Activated B cell treated with CpG ODN at 0.5 μM for 24 hours (primary cell): ENCODE data around the gene TMEM134. TPM values are rescaled to one million over a fixed set of nuclear protein-coding genes. Genes with fewer than 3 reads are reported as not detected.

Experiments
- ATAC-seq: fragments of 200-7000 bp; cut with Tn5 transposase; one replicate; pipeline ENCODE4 v1.10.0; 2021; ENCODE audit warnings: low read depth, mild to moderate bottlenecking, moderate library complexity
- CTCF ChIA-PET: fragments of 350-600 bp; sonication (Branson Sonifier 250); formaldehyde crosslinking; loops from one replicate; lab custom pipeline; 2021; ENCODE audit warnings: antibody characterized with exemption; lab: Charles Lee
- POLR2A ChIA-PET: fragments of 350-600 bp; sonication (Branson Sonifier 250); formaldehyde crosslinking; loops from one replicate; lab custom pipeline; 2021; ENCODE audit warnings: antibody characterized with exemption; lab: Charles Lee
- DNase-seq: peaks from one replicate; pipeline ENCODE4 v3.0.0; 2022
- H3K27ac Mint-ChIP-seq: one replicate; pipeline ENCODE4 v1.8.0; 2020; ENCODE audit warnings: mixed read lengths
- H3K27me3 Mint-ChIP-seq: one replicate; pipeline ENCODE4 v1.8.0; 2021; ENCODE audit warnings: mixed read lengths
- H3K36me3 Mint-ChIP-seq: one replicate; pipeline ENCODE4 v1.8.0; 2021; ENCODE audit warnings: low read depth, mixed read lengths
- H3K4me1 Mint-ChIP-seq: one replicate; pipeline ENCODE4 v1.8.0; 2021; ENCODE audit warnings: mixed read lengths
- H3K4me3 Mint-ChIP-seq: one replicate; pipeline ENCODE4 v1.8.0; 2020; ENCODE audit warnings: mild to moderate bottlenecking, mixed read lengths
- H3K9me3 Mint-ChIP-seq: one replicate; pipeline ENCODE4 v1.8.0; 2020; ENCODE audit warnings: mixed read lengths
- intact Hi-C: fragments of 100-400 bp; cut with micrococcal nuclease; formaldehyde crosslinking; loops from one replicate; pipeline ENCODE4 v1.15.1; 2024
- total RNA-seq: library from RNA; stranded (reverse); gene quantifications from 2 replicates; pipeline ENCODE4 v1.2.3, GENCODE V29; 2022
- TF ChIP-seq, protein P1 (sequence below): fragments of 200-600 bp; IDR thresholded peaks from one replicate; pipeline ENCODE4 v1.8.0; 2022; ENCODE audit warnings: antibody characterized with exemption, mild to moderate bottlenecking

The TMEM134 gene
- total RNA-seq, 1 donor from 2014 or later = 83.5 TPM

DNA sequence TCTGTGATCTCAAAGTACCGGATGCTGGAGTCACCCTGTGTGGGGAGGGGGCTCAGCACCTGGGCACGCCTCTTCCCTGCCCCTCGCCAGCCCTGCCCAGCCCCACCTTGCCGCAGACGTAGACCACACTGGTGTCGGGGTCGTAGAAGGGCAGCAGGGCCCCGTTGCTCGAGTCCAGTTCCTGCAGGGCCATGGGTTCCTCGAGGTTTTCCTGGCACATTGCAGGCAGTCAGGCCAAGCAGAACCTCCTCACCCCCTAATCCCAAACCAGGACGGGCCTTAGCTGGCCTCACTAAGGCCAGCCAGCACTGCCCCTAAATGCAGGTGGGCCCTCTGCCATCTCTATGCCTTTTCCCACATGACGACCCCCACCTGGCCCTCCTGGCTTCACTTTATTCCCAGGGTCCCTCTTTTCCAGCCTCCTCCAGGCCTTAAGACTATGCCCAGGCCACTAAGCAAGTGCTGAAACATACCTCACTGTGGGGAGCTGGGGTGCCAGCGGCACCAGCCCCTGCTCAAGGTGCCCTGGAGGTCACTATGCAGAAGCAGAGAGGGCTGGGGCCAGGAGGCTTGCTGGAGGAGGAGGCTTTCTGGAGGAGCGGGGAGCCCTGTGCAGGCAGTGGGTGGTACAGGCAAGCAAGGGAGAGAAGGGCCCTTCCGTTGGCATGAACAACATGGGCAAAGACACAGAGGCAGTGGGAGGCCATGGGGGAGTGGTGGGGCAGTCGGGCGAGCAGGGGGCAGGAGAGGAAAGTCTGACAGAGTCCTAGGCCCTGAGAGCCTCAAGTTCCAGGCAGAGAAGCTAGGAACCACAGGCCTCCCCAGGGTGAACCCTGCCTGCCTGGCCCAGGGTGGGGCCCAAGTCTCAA, 28.6 kb downstream of the TMEM134 start:
- peak overlapping the region; percentile 58 for H3K4me3 Mint-ChIP-seq
- peaks cover 81% of the 10 kb centered on the region for H3K4me1 Mint-ChIP-seq
- no peaks in the 10 kb centered on the region for H3K9me3 Mint-ChIP-seq
- intact Hi-C loops = no loop called here
- ChIA-PET POLR2A (interaction anchor here (0.6 to 26.0 kb wide), 15 partner anchors 8 to 90 kb away, joined by 3 to 1417 read pairs (median 7); partner anchors contain the start of genes AIP, CABP4, CARNS1 and CLCF1), CTCF (interaction anchor here (1.1 kb wide), 1 partner anchor 39 kb away, joined by 3 read pairs; the partner anchor contains the start of gene PPP1CA)
- peaks cover 23% of the 10 kb centered on the region for H3K36me3 Mint-ChIP-seq
- TF ChIP-seq, protein P1, sequence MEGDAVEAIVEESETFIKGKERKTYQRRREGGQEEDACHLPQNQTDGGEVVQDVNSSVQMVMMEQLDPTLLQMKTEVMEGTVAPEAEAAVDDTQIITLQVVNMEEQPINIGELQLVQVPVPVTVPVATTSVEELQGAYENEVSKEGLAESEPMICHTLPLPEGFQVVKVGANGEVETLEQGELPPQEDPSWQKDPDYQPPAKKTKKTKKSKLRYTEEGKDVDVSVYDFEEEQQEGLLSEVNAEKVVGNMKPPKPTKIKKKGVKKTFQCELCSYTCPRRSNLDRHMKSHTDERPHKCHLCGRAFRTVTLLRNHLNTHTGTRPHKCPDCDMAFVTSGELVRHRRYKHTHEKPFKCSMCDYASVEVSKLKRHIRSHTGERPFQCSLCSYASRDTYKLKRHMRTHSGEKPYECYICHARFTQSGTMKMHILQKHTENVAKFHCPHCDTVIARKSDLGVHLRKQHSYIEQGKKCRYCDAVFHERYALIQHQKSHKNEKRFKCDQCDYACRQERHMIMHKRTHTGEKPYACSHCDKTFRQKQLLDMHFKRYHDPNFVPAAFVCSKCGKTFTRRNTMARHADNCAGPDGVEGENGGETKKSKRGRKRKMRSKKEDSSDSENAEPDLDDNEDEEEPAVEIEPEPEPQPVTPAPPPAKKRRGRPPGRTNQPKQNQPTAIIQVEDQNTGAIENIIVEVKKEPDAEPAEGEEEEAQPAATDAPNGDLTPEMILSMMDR = no peak
- DNase-seq = peak; percentile 39
- no peaks in the 10 kb centered on the region for H3K27me3 Mint-ChIP-seq
- ATAC-seq = peak; percentile 4
- H3K27ac Mint-ChIP-seq = peak overlapping the region; percentile 88

DNA sequence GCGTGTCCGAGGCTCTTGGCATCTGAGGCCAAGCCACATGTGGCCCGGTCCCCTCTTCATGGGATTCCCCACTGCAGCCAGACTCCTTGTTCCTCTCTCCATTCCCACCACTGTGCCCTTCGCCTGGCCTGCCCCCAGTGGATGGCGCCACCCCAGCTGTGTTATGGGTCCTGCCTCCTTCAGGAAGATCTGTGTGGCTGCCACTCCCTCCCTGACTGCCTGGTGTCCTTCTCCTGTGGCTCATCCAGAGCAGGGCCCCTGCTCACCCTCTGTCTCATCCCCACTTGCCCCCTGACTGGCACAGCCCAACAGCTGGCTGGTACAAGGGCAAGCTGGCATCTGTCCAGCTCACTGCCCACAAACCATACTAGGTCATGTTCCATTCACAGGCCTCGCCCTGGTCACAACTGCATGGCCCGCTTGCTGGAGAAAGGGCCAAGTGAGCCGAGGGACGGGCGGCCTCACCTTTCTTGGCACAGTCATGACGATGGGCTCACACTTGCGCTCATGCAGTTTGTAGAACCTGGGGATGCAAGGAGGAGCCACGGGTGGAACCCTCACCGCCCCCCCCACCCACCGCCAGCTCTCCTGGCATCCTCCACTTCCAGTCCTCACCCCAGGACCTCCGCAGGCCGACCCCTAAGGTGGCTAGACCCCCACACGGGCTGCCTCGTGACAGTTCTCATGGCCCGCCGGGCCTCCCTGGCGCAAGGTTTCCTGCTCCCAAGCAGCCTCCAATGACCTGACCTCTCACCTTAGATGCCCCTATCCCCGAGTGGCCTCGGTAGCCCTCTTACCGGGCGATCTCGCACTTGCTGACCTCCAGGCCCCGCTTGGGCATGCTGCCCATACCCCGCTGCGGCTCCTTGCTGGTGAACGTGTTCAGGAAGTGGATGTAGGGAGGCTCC, 29.5 kb downstream of the TMEM134 start:
- DNase-seq (peak; percentile 26), ATAC-seq (no peak)
- Mint-ChIP-seq H3K4me3 (peak overlapping the region; percentile 96), H3K27me3 (no peaks in the 10 kb centered on the region), H3K9me3 (no peaks in the 10 kb centered on the region), H3K27ac (peak overlapping the region; percentile 88), H3K36me3 (peaks cover 29% of the 10 kb centered on the region), H3K4me1 (peaks cover 77% of the 10 kb centered on the region)
- intact Hi-C loops = no loop called here
- TF ChIP-seq, protein P1 = no peak
- POLR2A ChIA-PET = interaction anchor here (0.9 to 26.0 kb wide), 7 partner anchors 20 to 86 kb away, joined by 3 to 1417 read pairs (median 189); partner anchors contain the start of genes AIP, CABP4, CARNS1 and CLCF1
- CTCF ChIA-PET = interaction anchor here (1.9 to 4.9 kb wide), 2 partner anchors 30 to 38 kb away, joined by 5 to 25 read pairs; partner anchors contain the start of gene PPP1CA

DNA sequence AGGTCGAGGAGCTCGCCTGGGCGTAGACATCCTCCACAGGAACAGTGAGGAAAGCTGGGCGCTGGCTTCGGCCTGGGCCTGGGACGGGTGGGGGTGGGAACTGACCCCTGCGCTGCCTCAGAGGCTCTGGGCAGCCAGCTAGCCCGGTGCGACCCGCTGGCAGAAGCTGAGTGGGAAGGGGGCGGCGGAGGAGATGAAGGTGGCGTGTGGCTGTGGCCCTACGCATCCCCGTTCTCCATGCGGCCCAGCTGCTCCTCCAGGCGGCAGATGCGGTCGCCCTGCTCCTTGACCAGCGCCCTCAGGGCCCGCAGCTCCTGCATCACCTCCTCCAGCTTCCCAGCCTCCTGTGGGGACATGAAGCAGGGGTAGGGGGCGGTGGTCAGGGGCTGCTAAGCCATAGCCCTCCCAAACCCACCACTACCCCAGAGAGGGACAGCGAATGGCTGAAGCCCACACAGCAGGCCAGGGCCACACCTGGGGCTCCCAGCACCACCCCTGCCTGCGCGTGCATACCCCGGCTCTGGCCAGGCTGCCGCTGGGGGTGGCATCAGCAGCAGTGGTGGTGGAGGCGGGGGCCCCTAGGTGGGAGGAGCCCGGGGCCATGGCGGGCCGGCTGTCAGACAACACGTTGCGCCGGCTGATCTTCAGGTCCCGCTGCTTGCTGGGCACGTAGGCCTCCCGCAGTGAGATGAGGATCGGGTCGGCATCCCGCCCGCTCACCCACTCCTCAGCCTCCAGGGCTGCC, 30.7 kb downstream of the TMEM134 start:
- peak; percentile 53 for DNase-seq
- intact Hi-C loops = no loop called here
- ATAC-seq = peak; percentile 14
- no peaks in the 10 kb centered on the region for H3K27me3 Mint-ChIP-seq
- H3K4me1 Mint-ChIP-seq = peaks cover 81% of the 10 kb centered on the region
- H3K9me3 Mint-ChIP-seq = no peaks in the 10 kb centered on the region
- TF ChIP-seq, protein P1 = no peak
- POLR2A ChIA-PET = interaction anchor here (0.8 to 26.0 kb wide), 17 partner anchors 11 to 199 kb away, joined by 3 to 1417 read pairs (median 16); partner anchors contain the start of genes AIP, CABP4, CARNS1 and CDK2AP2
- CTCF ChIA-PET = interaction anchor here (0.7 to 4.9 kb wide), 9 partner anchors 19 to 93 kb away, joined by 3 to 25 read pairs (median 5); partner anchors contain the start of genes PITPNM1, PPP1CA and TMEM134
- peaks cover 37% of the 10 kb centered on the region for H3K36me3 Mint-ChIP-seq
- peak overlapping the region; percentile 96 for H3K4me3 Mint-ChIP-seq
- peak overlapping the region; percentile 96 for H3K27ac Mint-ChIP-seq

- CTCF ChIA-PET = interaction anchor here (0.7 to 4.9 kb wide), 11 partner anchors 20 to 92 kb away, joined by 3 to 25 read pairs (median 4); partner anchors contain the start of genes PITPNM1, PPP1CA and TMEM134
- ATAC-seq (no peak), DNase-seq (no peak)
- Mint-ChIP-seq H3K36me3 (peaks cover 42% of the 10 kb centered on the region), H3K4me3 (peak overlapping the region; percentile 96), H3K27ac (peak overlapping the region; percentile 96), H3K4me1 (peaks cover 83% of the 10 kb centered on the region), H3K9me3 (no peaks in the 10 kb centered on the region), H3K27me3 (no peaks in the 10 kb centered on the region)
- intact Hi-C loops = loop anchor here (1.0 to 2.0 kb wide), 5 partner anchors 9 to 36 kb away; partner anchors contain the start of genes PPP1CA and TMEM134
- POLR2A ChIA-PET = interaction anchor here (0.5 to 26.0 kb wide), 21 partner anchors 10 to 216 kb away, joined by 3 to 1417 read pairs (median 12); partner anchors contain the start of genes AIP, ANKRD13D, CABP4 and CARNS1
- TF ChIP-seq, protein P1 = no peak
These were observed 31.3 kb downstream of the TMEM134 start for GRCh38 chr11:67437809-67438157.
